Chondrocyte (in vitro differentiated cells): ENCODE data around the gene FMNL2. TPM values are rescaled to one million over a fixed set of nuclear protein-coding genes. Genes with fewer than 3 reads are reported as not detected.

Experiments
- DNase-seq: peaks from one replicate; pipeline ENCODE4 v3.0.0; 2021; ENCODE audit warnings: mixed read lengths, low spot score
- H3K27ac Mint-ChIP-seq: one replicate; pipeline ENCODE4 v1.8.0; 2021; ENCODE audit warnings: mild to moderate bottlenecking, moderate library complexity, mixed read lengths; ENCODE audit not compliant: unreplicated experiment
- H3K27me3 Mint-ChIP-seq: 2 replicates; pipeline ENCODE4 v1.8.0; 2021; ENCODE audit warnings: low read depth, mixed read lengths
- H3K36me3 Mint-ChIP-seq: 2 replicates; pipeline ENCODE4 v1.8.0; 2021; ENCODE audit warnings: low read depth, mixed read lengths
- H3K4me1 Mint-ChIP-seq: 2 replicates; pipeline ENCODE4 v1.8.0; 2021; ENCODE audit warnings: low read depth, mild to moderate bottlenecking, mixed read lengths
- H3K4me3 Mint-ChIP-seq: one replicate; pipeline ENCODE4 v1.8.0; 2021; ENCODE audit warnings: mild to moderate bottlenecking, moderate library complexity, mixed read lengths; ENCODE audit not compliant: unreplicated experiment
- H3K9me3 Mint-ChIP-seq: 2 replicates; pipeline ENCODE4 v1.8.0; 2021; ENCODE audit warnings: low read depth, mixed read lengths
- CTCF ChIP-seq: fragments of 200-600 bp; sonication (generic); IDR thresholded peaks from 2 replicates; pipeline ENCODE4 v1.5.0; 2021; ENCODE audit warnings: antibody characterized with exemption, mild to moderate bottlenecking, moderate library complexity
- total RNA-seq: library from RNA; stranded (reverse); gene quantifications from 3 replicates; pipeline ENCODE4 v1.2.1, GENCODE V29; 2021

Gene FMNL2
- total RNA-seq, 1 donor from 2014 or later, result 33.9 TPM

- Mint-ChIP-seq H3K9me3 (no peaks in the 10 kb centered on the region), H3K27ac (peak overlapping the region; percentile 70), H3K36me3 (no peaks in the 10 kb centered on the region), H3K27me3 (no peaks in the 10 kb centered on the region), H3K4me1 (peaks cover 51% of the 10 kb centered on the region), H3K4me3 (no peak overlapping the region)
- no peak for DNase-seq
- no peak for TF ChIP-seq CTCF
Observed at GRCh38 chr2:152525277-152525838, 190.4 kb downstream of the FMNL2 start.

GRCh38 chr2:152529420-152530115 is 194.6 kb downstream of the FMNL2 start:
- no peak overlapping the region for H3K4me3 Mint-ChIP-seq
- no peaks in the 10 kb centered on the region for H3K36me3 Mint-ChIP-seq
- no peak for DNase-seq
- no peak for TF ChIP-seq CTCF
- H3K27ac Mint-ChIP-seq, result no peak overlapping the region
- peaks cover 34% of the 10 kb centered on the region for H3K4me1 Mint-ChIP-seq
- H3K27me3 Mint-ChIP-seq, result no peaks in the 10 kb centered on the region
- H3K9me3 Mint-ChIP-seq, result no peaks in the 10 kb centered on the region

GRCh38 chr2:152532241-152532640 is 197.3 kb downstream of the FMNL2 start:
- Mint-ChIP-seq H3K4me3 (no peak overlapping the region), H3K27ac (no peak overlapping the region), H3K27me3 (no peaks in the 10 kb centered on the region), H3K9me3 (no peaks in the 10 kb centered on the region), H3K36me3 (no peaks in the 10 kb centered on the region), H3K4me1 (peaks cover 39% of the 10 kb centered on the region)
- DNase-seq, result no peak
- no peak for TF ChIP-seq CTCF

GRCh38 chr2:152534460-152535135 is 199.6 kb downstream of the FMNL2 start:
- peak overlapping the region; percentile 71 for H3K27ac Mint-ChIP-seq
- no peak for DNase-seq
- peaks cover 45% of the 10 kb centered on the region for H3K4me1 Mint-ChIP-seq
- no peaks in the 10 kb centered on the region for H3K9me3 Mint-ChIP-seq
- H3K27me3 Mint-ChIP-seq, result no peaks in the 10 kb centered on the region
- H3K36me3 Mint-ChIP-seq, result peaks cover 2% of the 10 kb centered on the region
- peak overlapping the region; percentile 43 for H3K4me3 Mint-ChIP-seq
- no peak for TF ChIP-seq CTCF

- DNase-seq, result no peak
- Mint-ChIP-seq H3K36me3 (peaks cover 2% of the 10 kb centered on the region), H3K27ac (no peak overlapping the region), H3K27me3 (no peaks in the 10 kb centered on the region), H3K4me3 (no peak overlapping the region), H3K4me1 (peaks cover 46% of the 10 kb centered on the region), H3K9me3 (no peaks in the 10 kb centered on the region)
- TF ChIP-seq CTCF, result no peak
Observed at GRCh38 chr2:152537081-152537651, 202.2 kb downstream of the FMNL2 start.
